ENCODE measurements around the gene MYLK2.
"Not testable (repeated sequence)": the region's sequence is repeated elsewhere in the genome, so short reads cannot be mapped to it uniquely, and the experiment has no call there.

The MYLK2 gene

GRCh38 chr20:31808481-31808880 is 10.7 kb upstream of the MYLK2 start:
- H3K4me3 ChIP-seq (ENCODE audit: low read depth, low read length) = no peak overlapping the region
- no peak for TF ChIP-seq CTCF (IDR thresholded peaks at IDR 0.05; ENCODE audit: low read depth, low read length)

GRCh38 chr20:31809661-31810060 is 9.5 kb upstream of the MYLK2 start:
- no peak overlapping the region for H3K4me3 ChIP-seq (ENCODE audit: low read depth, low read length)
- no peak for TF ChIP-seq CTCF (IDR thresholded peaks at IDR 0.05; ENCODE audit: low read depth, low read length)

- no peak for TF ChIP-seq CTCF (IDR thresholded peaks at IDR 0.05; ENCODE audit: low read depth, low read length)
These were observed 8.0 kb upstream of the MYLK2 start for GRCh38 chr20:31811198-31811597.

GRCh38 chr20:31811796-31812728 is 7.1 kb upstream of the MYLK2 start:
- no peak overlapping the region for H3K4me3 ChIP-seq (ENCODE audit: low read depth, low read length)
- no peak for TF ChIP-seq CTCF (IDR thresholded peaks at IDR 0.05; ENCODE audit: low read depth, low read length)

More at GRCh38 chr20:31811198-31811597, 8.0 kb upstream of the MYLK2 start:
- H3K4me3 ChIP-seq (ENCODE audit: low read depth, low read length) = no peak overlapping the region

- TF ChIP-seq CTCF (IDR thresholded peaks at IDR 0.05; ENCODE audit: low read depth, low read length) = no peak
- H3K4me3 ChIP-seq (ENCODE audit: low read depth, low read length) = no peak overlapping the region
These were observed 5.5 kb upstream of the MYLK2 start for GRCh38 chr20:31813611-31814010.

GRCh38 chr20:31814142-31814541 is 5.0 kb upstream of the MYLK2 start:
- H3K4me3 ChIP-seq (ENCODE audit: low read depth, low read length) = not testable (repeated sequence)

- TF ChIP-seq CTCF (IDR thresholded peaks at IDR 0.05; ENCODE audit: low read depth, low read length) = no peak
- no peak overlapping the region for H3K4me3 ChIP-seq (ENCODE audit: low read depth, low read length)
These were observed 3.6 kb upstream of the MYLK2 start for GRCh38 chr20:31815408-31816188.

All from WI38 (cell line).